IMR-90 (cell line): ENCODE measurements around the gene TCOF1. TPM values are rescaled to one million over a fixed set of nuclear protein-coding genes. Genes with fewer than 3 reads are reported as not detected.

Experiments used
- ATAC-seq: fragments of 200-7000 bp; cut with Tn5 transposase; 2 replicates; pipeline ENCODE4 v1.9.1; 2020; ENCODE audit warnings: low read depth, mild to moderate bottlenecking, moderate library complexity
- BruUV-seq: library from RNA; stranded (reverse); fragments of 400-500 nt; replicated peaks from 2 replicates; lab custom pipeline; 2021; lab: Mats Ljungman, UMichigan
- CTCF ChIA-PET: fragments of 300-600 bp; formaldehyde crosslinking; extraction: SDS; loops from one replicate; lab custom pipeline; 2021; ENCODE audit warnings: antibody characterized with exemption; lab: Yijun Ruan, JAX
- POLR2A ChIA-PET: fragments of 300-600 bp; sonication (Branson Sonifier 250); formaldehyde crosslinking; loops from one replicate; lab custom pipeline; 2022; ENCODE audit warnings: antibody characterized with exemption; ENCODE audit not compliant: unreplicated experiment; lab: Charles Lee
- DNase-seq: peaks from one replicate; pipeline ENCODE4 v3.0.0; 2013
- H2AFZ ChIP-seq: replicated peaks from 2 replicates; pipeline ENCODE3; 2013; ENCODE audit warnings: low read length, mild to moderate bottlenecking; ENCODE audit not compliant: poor library complexity
- H2AK5ac ChIP-seq: 2 replicates; pipeline ENCODE4 v1.6.1; 2013; ENCODE audit warnings: low read depth, low read length, inconsistent platforms
- H2AK9ac ChIP-seq: replicated peaks from 2 replicates; pipeline ENCODE3; 2013; ENCODE audit warnings: mild to moderate bottlenecking, low read depth, low read length, moderate library complexity; ENCODE audit not compliant: poor library complexity
- H2BK120ac ChIP-seq: 2 replicates; pipeline ENCODE4 v1.6.1; 2013; ENCODE audit warnings: low read depth, low read length, inconsistent platforms
- H2BK15ac ChIP-seq: 3 replicates; pipeline ENCODE4 v1.6.1; 2013; ENCODE audit warnings: low read depth, low read length, inconsistent platforms
- H2BK20ac ChIP-seq: 2 replicates; pipeline ENCODE4 v1.6.1; 2013; ENCODE audit warnings: low read depth, mild to moderate bottlenecking, inconsistent platforms, low read length, moderate library complexity
- H2BK5ac ChIP-seq: 2 replicates; pipeline ENCODE4 v1.6.1; 2013; ENCODE audit warnings: mild to moderate bottlenecking, low read depth, low read length, inconsistent platforms; ENCODE audit not compliant: poor library complexity, severe bottlenecking
- H3K14ac ChIP-seq: replicated peaks from 2 replicates; pipeline ENCODE4 v1.6.1; 2013; ENCODE audit warnings: low read depth, low read length, inconsistent platforms
- H3K18ac ChIP-seq: 2 replicates; pipeline ENCODE4 v1.6.1; 2013; ENCODE audit warnings: low read depth, low read length, control low read depth
- H3K23ac ChIP-seq: 2 replicates; pipeline ENCODE4 v1.6.1; 2013; ENCODE audit warnings: low read depth, low read length, inconsistent platforms
- H3K27ac ChIP-seq: 2 replicates; pipeline ENCODE4 v1.5.1; 2013; ENCODE audit warnings: mild to moderate bottlenecking, control low read depth, low read length; ENCODE audit not compliant: insufficient read depth
- H3K27me3 ChIP-seq: 2 replicates; pipeline ENCODE4 v1.6.1; 2013; ENCODE audit warnings: low read length; ENCODE audit not compliant: control insufficient read depth, insufficient read depth
- H3K36me3 ChIP-seq: 2 replicates; pipeline ENCODE4 v1.6.1; 2013; ENCODE audit warnings: low read length, mixed read lengths; ENCODE audit not compliant: control insufficient read depth, insufficient read depth
- H3K4ac ChIP-seq: 2 replicates; pipeline ENCODE4 v1.6.1; 2013; ENCODE audit warnings: low read depth, low read length, inconsistent platforms
- H3K4me1 ChIP-seq: 2 replicates; pipeline ENCODE4 v1.6.1; 2013; ENCODE audit warnings: low read length, mixed read lengths; ENCODE audit not compliant: control insufficient read depth, insufficient read depth
- H3K4me2 ChIP-seq: 2 replicates; pipeline ENCODE4 v1.6.1; 2013; ENCODE audit warnings: low read depth, mild to moderate bottlenecking, control low read depth, low read length, moderate library complexity
- H3K4me3 ChIP-seq: 2 replicates; pipeline ENCODE4 v1.5.1; 2013; ENCODE audit warnings: low read depth, mild to moderate bottlenecking, control low read depth, low read length, moderate library complexity; ENCODE audit not compliant: insufficient read depth
- H3K56ac ChIP-seq: 2 replicates; pipeline ENCODE4 v1.6.1; 2013; ENCODE audit warnings: low read length, inconsistent platforms; ENCODE audit not compliant: insufficient read depth; ENCODE audit errors: extremely low read depth
- H3K79me1 ChIP-seq, 2 experiments: 2 replicates each; pipeline ENCODE4 v1.6.1; 2013; ENCODE audit warnings: low read length in 2 of 2, inconsistent platforms in 1 of 2, low read depth in 1 of 2
- H3K9ac ChIP-seq: 2 replicates; pipeline ENCODE4 v1.6.1; 2013; ENCODE audit warnings: low read depth, low read length, control low read depth
- H3K9me1 ChIP-seq: 2 replicates; pipeline ENCODE4 v1.6.1; 2013; ENCODE audit warnings: low read length, inconsistent platforms; ENCODE audit not compliant: insufficient read depth
- H3K9me3 ChIP-seq: 2 replicates; pipeline ENCODE4 v1.6.1; 2013; ENCODE audit warnings: low read length; ENCODE audit not compliant: control insufficient read depth, insufficient read depth
- H4K20me1 ChIP-seq: 2 replicates; pipeline ENCODE4 v1.6.1; 2013; ENCODE audit warnings: low read length, inconsistent platforms; ENCODE audit not compliant: insufficient read depth
- H4K5ac ChIP-seq: 2 replicates; pipeline ENCODE4 v1.6.1; 2013; ENCODE audit warnings: mild to moderate bottlenecking, low read depth, low read length, control low read depth
- H4K8ac ChIP-seq, 2 experiments: 2 replicates each; pipeline ENCODE4 v1.6.1; 2013; ENCODE audit warnings: low read depth in 2 of 2, low read length in 2 of 2, control low read depth in 1 of 2, inconsistent platforms in 1 of 2
- H4K91ac ChIP-seq: 2 replicates; pipeline ENCODE4 v1.6.1; 2013; ENCODE audit warnings: low read depth, low read length, inconsistent platforms; ENCODE audit not compliant: insufficient read depth
- BHLHE40 ChIP-seq: fragments of 150-350 bp; IDR thresholded peaks from 2 replicates; pipeline ENCODE4 v1.6.1; 2016; ENCODE audit warnings: mild to moderate bottlenecking, low read depth, low read length
- CEBPB ChIP-seq: IDR thresholded peaks from 2 replicates; pipeline ENCODE4 v1.6.1; 2012; ENCODE audit warnings: low read depth, low read length, improper control_type of control experiment
- CHD1 ChIP-seq: IDR thresholded peaks from 2 replicates; pipeline ENCODE4 v1.6.1; 2012; ENCODE audit warnings: low read depth, low read length, improper control_type of control experiment
- CTCF ChIP-seq: conservative IDR thresholded peaks from 2 replicates; pipeline ENCODE4 v1.5.1; 2012; ENCODE audit warnings: mild to moderate bottlenecking, low read depth, low read length, improper control_type of control experiment
- ELK1 ChIP-seq: fragments of 150-350 bp; IDR thresholded peaks from 2 replicates; pipeline ENCODE4 v1.6.1; 2016; ENCODE audit warnings: low read depth, mild to moderate bottlenecking, low read length, moderate library complexity, borderline replicate concordance
- FOS ChIP-seq: fragments of 150-350 bp; IDR thresholded peaks from 2 replicates; pipeline ENCODE4 v1.6.1; 2016; ENCODE audit warnings: low read depth, low read length
- MAFK ChIP-seq: IDR thresholded peaks from 2 replicates; pipeline ENCODE4 v1.6.1; 2012; ENCODE audit warnings: low read depth, low read length, improper control_type of control experiment
- MAZ ChIP-seq: IDR thresholded peaks from 2 replicates; pipeline ENCODE4 v1.6.1; 2012; ENCODE audit warnings: low read depth, mild to moderate bottlenecking, low read length, improper control_type of control experiment, moderate library complexity, borderline replicate concordance
- MXI1 ChIP-seq: IDR thresholded peaks from 2 replicates; pipeline ENCODE4 v1.6.1; 2012; ENCODE audit warnings: low read depth, mild to moderate bottlenecking, low read length, moderate library complexity, borderline replicate concordance
- NFE2L2 ChIP-seq: fragments of 150-350 bp; IDR thresholded peaks from 2 replicates; pipeline ENCODE4 v1.6.1; 2016; ENCODE audit warnings: low read depth, mild to moderate bottlenecking, low read length
- POLR2A ChIP-seq: IDR thresholded peaks from 2 replicates; pipeline ENCODE4 v1.6.1; 2012; ENCODE audit warnings: mild to moderate bottlenecking, low read depth, low read length
- RAD21 ChIP-seq: IDR thresholded peaks from 2 replicates; pipeline ENCODE4 v1.6.1; 2012; ENCODE audit warnings: low read length, improper control_type of control experiment
- RCOR1 ChIP-seq: IDR thresholded peaks from 2 replicates; pipeline ENCODE4 v1.6.1; 2012; ENCODE audit warnings: mild to moderate bottlenecking, low read length, improper control_type of control experiment; ENCODE audit not compliant: insufficient replicate concordance
- RFX5 ChIP-seq: IDR thresholded peaks from 2 replicates; pipeline ENCODE4 v1.8.0; 2012; ENCODE audit warnings: low read depth, mild to moderate bottlenecking, low read length, moderate library complexity
- SMC3 ChIP-seq: fragments of 150-350 bp; IDR thresholded peaks from 2 replicates; pipeline ENCODE4 v1.6.1; 2016; ENCODE audit warnings: low read depth, mild to moderate bottlenecking, antibody characterized with exemption, low read length, moderate library complexity
- USF2 ChIP-seq: fragments of 150-350 bp; IDR thresholded peaks from 2 replicates; pipeline ENCODE4 v1.6.1; 2017; ENCODE audit warnings: mild to moderate bottlenecking, antibody characterized with exemption, low read length, low read depth
- WGBS, 2 experiments: methylation state at CpG; one replicate each; pipeline versions ENCODE4 v1.1.5 to v1.1.7; 2013; ENCODE audit warnings: missing lambda C conversion rate in 2 of 2; ENCODE audit not compliant: insufficient read length in 1 of 2; ENCODE audit errors: extremely low coverage in 2 of 2; 5-methylcytosine and 5-hydroxymethylcytosine counted together
- dilution Hi-C: fragments of 300-500 bp; cut with HindIII; formaldehyde crosslinking; loops from one replicate; pipeline ENCODE4 v1.14.3; 2018; ENCODE audit warnings: low sequenced_read_pairs; ENCODE audit not compliant: unreplicated experiment
- in situ Hi-C: fragments of 300-500 bp; cut with MboI; formaldehyde crosslinking; loops from 3 replicates; pipeline ENCODE4 v1.14.3; 2019; ENCODE audit warnings: low sequenced_read_pairs, inconsistent platforms, mixed read lengths
- intact Hi-C: fragments of 100-400 bp; cut with micrococcal nuclease; formaldehyde crosslinking; loops from 2 replicates; pipeline ENCODE4 v1.10.0; 2022
- polyA plus RNA-seq, 3 experiments: library from polyadenylated mRNA; depleted of rRNA; stranded (reverse); fragments of >200 nt; gene quantifications; 2 replicates each; pipeline ENCODE4 v1.2.3, GENCODE V29; 2012; ENCODE audit warnings: low replicate concordance in 1 of 3
- total RNA-seq: library from RNA; depleted of rRNA; stranded (reverse); fragments of >200 nt; gene quantifications from 2 replicates; pipeline ENCODE4 v1.2.3, GENCODE V29; 2012

TCOF1 gene
- total and polyA plus RNA-seq, 2 of the 4 experiments (the other 2 are of a cell fraction): 18.2 to 19.7 TPM

GRCh38 chr5:150428978-150429377, 71.5 kb downstream of the TCOF1 start:
- H3K27me3 ChIP-seq: no peaks in the 10 kb centered on the region
- H4K5ac ChIP-seq: no peak overlapping the region
- no peak for ATAC-seq
- POLR2A ChIA-PET: no interaction called here
- no peak overlapping the region for H2BK5ac ChIP-seq
- H3K4me2 ChIP-seq: no peak overlapping the region
- H3K36me3 ChIP-seq: no peaks in the 10 kb centered on the region
- H3K18ac ChIP-seq: no peak overlapping the region
- H3K4me3 ChIP-seq: no peak overlapping the region
- H2BK120ac ChIP-seq: no peak overlapping the region
- no peaks in the 10 kb centered on the region for H4K20me1 ChIP-seq
- BruUV-seq: TSS peak; percentile 75
- no peak overlapping the region for H4K8ac ChIP-seq
- no peak overlapping the region for H2AK5ac ChIP-seq
- no peak overlapping the region for H2AK9ac ChIP-seq
- TF ChIP-seq MXI1: no peak
- no peak for TF ChIP-seq RFX5
- TF ChIP-seq CEBPB: no peak
- TF ChIP-seq NFE2L2: no peak
- no peak for TF ChIP-seq CHD1
- no peak for TF ChIP-seq BHLHE40
- TF ChIP-seq MAZ: no peak
- TF ChIP-seq RCOR1: no peak
- TF ChIP-seq FOS: no peak
- no peak for TF ChIP-seq RAD21
- TF ChIP-seq USF2: no peak
- no peak for TF ChIP-seq POLR2A
- TF ChIP-seq ELK1: no peak
- TF ChIP-seq SMC3: no peak
- no peak for TF ChIP-seq CTCF
- no peak for TF ChIP-seq MAFK
- no peaks in the 10 kb centered on the region for H3K9me3 ChIP-seq
- H3K14ac ChIP-seq: no peak overlapping the region
- no peak overlapping the region for H3K9ac ChIP-seq
- H2BK15ac ChIP-seq: no peak overlapping the region
- in situ Hi-C loops: loop anchor here (25.0 kb wide), 2 partner anchors 592 to 792 kb away; no protein-coding TSS in a partner anchor
- no peak overlapping the region for H3K4ac ChIP-seq
- H3K23ac ChIP-seq: no peak overlapping the region
- no peak overlapping the region for H3K56ac ChIP-seq
- H3K9me1 ChIP-seq: peaks cover 3% of the 10 kb centered on the region; the same call in 1 of the 2 replicates
- dilution Hi-C loops: no loop called here
- H4K91ac ChIP-seq: no peak overlapping the region
- H3K27ac ChIP-seq: no peak overlapping the region
- CTCF ChIA-PET: no interaction called here
- intact Hi-C loops: no loop called here
- H3K79me1 ChIP-seq: no peaks in the 10 kb centered on the region
- H3K4me1 ChIP-seq: peaks cover 3% of the 10 kb centered on the region; the same call in 1 of the 2 replicates
- WGBS, 2 experiments: no CpG with 5 or more reads among the region's 5 CpGs
- H2AFZ ChIP-seq: no peak overlapping the region
- H2BK20ac ChIP-seq: no peak overlapping the region
- DNase-seq: no peak
